ENCODE measurements around the gene SLC35E1. TPM values are rescaled to one million over a fixed set of nuclear protein-coding genes. Genes with fewer than 3 reads are reported as not detected.

SLC35E1 gene
- total RNA-seq, 1 donor from 2014 or later = 21.6 TPM

- H3K4me1 ChIP-seq = no peaks in the 10 kb centered on the region
- intact Hi-C loops (cut with DNase I) = no loop called here
Measured at GRCh38 chr19:16531380-16531669, 40.9 kb downstream of the SLC35E1 start.

GRCh38 chr19:16530540-16531379, 41.5 kb downstream of the SLC35E1 start:
- intact Hi-C loops (cut with DNase I) = no loop called here
- H3K27ac ChIP-seq = no peak overlapping the region
- H3K27me3 ChIP-seq = no peaks in the 10 kb centered on the region
- DNase-seq (ENCODE audit: extremely low spot score in 2 of 2) = no peak
- H3K9me3 ChIP-seq = no peaks in the 10 kb centered on the region
- no peaks in the 10 kb centered on the region for H3K4me1 ChIP-seq
- H3K36me3 ChIP-seq = peaks cover 0 to 98% of the 10 kb centered on the region in 2 donors
- TF ChIP-seq POLR2AphosphoS5 (IDR thresholded peaks at IDR 0.05; ENCODE audit: insufficient read depth in 1 of 2, low read depth in 1 of 2) (no peak), POLR2A (IDR thresholded peaks at IDR 0.05) (no peak)
- TF ChIP-seq, protein P1, sequence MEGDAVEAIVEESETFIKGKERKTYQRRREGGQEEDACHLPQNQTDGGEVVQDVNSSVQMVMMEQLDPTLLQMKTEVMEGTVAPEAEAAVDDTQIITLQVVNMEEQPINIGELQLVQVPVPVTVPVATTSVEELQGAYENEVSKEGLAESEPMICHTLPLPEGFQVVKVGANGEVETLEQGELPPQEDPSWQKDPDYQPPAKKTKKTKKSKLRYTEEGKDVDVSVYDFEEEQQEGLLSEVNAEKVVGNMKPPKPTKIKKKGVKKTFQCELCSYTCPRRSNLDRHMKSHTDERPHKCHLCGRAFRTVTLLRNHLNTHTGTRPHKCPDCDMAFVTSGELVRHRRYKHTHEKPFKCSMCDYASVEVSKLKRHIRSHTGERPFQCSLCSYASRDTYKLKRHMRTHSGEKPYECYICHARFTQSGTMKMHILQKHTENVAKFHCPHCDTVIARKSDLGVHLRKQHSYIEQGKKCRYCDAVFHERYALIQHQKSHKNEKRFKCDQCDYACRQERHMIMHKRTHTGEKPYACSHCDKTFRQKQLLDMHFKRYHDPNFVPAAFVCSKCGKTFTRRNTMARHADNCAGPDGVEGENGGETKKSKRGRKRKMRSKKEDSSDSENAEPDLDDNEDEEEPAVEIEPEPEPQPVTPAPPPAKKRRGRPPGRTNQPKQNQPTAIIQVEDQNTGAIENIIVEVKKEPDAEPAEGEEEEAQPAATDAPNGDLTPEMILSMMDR (IDR thresholded peaks at IDR 0.05) = no peak
- no peak overlapping the region for H3K4me3 ChIP-seq

More at GRCh38 chr19:16531380-16531669, 40.9 kb downstream of the SLC35E1 start:
- no peak for DNase-seq (ENCODE audit: extremely low spot score in 2 of 2)
- Histone ChIP-seq H3K4me3 (no peak overlapping the region), H3K27me3 (no peaks in the 10 kb centered on the region), H3K27ac (no peak overlapping the region), H3K9me3 (no peaks in the 10 kb centered on the region), H3K36me3 (peaks cover 0 to 97% of the 10 kb centered on the region in 2 donors)
- no peak for TF ChIP-seq POLR2A (IDR thresholded peaks at IDR 0.05)
- TF ChIP-seq, protein P1 (IDR thresholded peaks at IDR 0.05) = no peak
- TF ChIP-seq POLR2AphosphoS5 (IDR thresholded peaks at IDR 0.05; ENCODE audit: insufficient read depth in 1 of 2, low read depth in 1 of 2) = no peak

- intact Hi-C loops (cut with DNase I) = no loop called here
- Histone ChIP-seq H3K27ac (no peak overlapping the region), H3K4me1 (no peaks in the 10 kb centered on the region), H3K4me3 (no peak overlapping the region), H3K27me3 (no peaks in the 10 kb centered on the region), H3K36me3 (peaks cover 0 to 98% of the 10 kb centered on the region in 2 donors), H3K9me3 (no peaks in the 10 kb centered on the region)
- DNase-seq (ENCODE audit: extremely low spot score in 2 of 2) = no peak
- TF ChIP-seq, protein P1 (IDR thresholded peaks at IDR 0.05) = no peak
- TF ChIP-seq POLR2AphosphoS5 (IDR thresholded peaks at IDR 0.05; ENCODE audit: insufficient read depth in 1 of 2, low read depth in 1 of 2) (no peak), POLR2A (IDR thresholded peaks at IDR 0.05) (no peak)
Measured at GRCh38 chr19:16529466-16530144, 42.6 kb downstream of the SLC35E1 start.

GRCh38 chr19:16527971-16528521, 44.2 kb downstream of the SLC35E1 start:
- H3K4me1 ChIP-seq = no peaks in the 10 kb centered on the region
- no peak overlapping the region for H3K27ac ChIP-seq
- peaks cover 0 to 97% of the 10 kb centered on the region in 2 donors for H3K36me3 ChIP-seq
- no peaks in the 10 kb centered on the region for H3K9me3 ChIP-seq
- DNase-seq (ENCODE audit: extremely low spot score in 2 of 2) = no peak
- no peak overlapping the region for H3K4me3 ChIP-seq
- no peaks in the 10 kb centered on the region for H3K27me3 ChIP-seq
- intact Hi-C loops (cut with DNase I) = no loop called here
- no peak for TF ChIP-seq POLR2AphosphoS5 (IDR thresholded peaks at IDR 0.05; ENCODE audit: insufficient read depth in 1 of 2, low read depth in 1 of 2)
- TF ChIP-seq, protein P1 (IDR thresholded peaks at IDR 0.05) = no peak
- TF ChIP-seq POLR2A (IDR thresholded peaks at IDR 0.05) = no peak

All from vagina (tissue), 2 donors.